Testis (tissue), 2 donors: Measurements from ENCODE around the gene RPLP2.

ENCODE experiments used
- CTCF ChIP-seq, 3 experiments: fragments of 450-650 bp in 2 of 3; fragments of 200-600 bp in 1 of 3; sonication (generic) in 1 of 3; IDR thresholded peaks; one replicate each; pipeline ENCODE4 v1.5.1; 2016 to 2019; ENCODE audit warnings: antibody characterized with exemption in 3 of 3, mild to moderate bottlenecking in 2 of 3, moderate library complexity in 1 of 3
- POLR2A ChIP-seq: fragments of 450-650 bp; IDR thresholded peaks from one replicate; pipeline ENCODE4 v1.6.1; 2017; ENCODE audit warnings: antibody characterized with exemption, mild to moderate bottlenecking, moderate library complexity

GRCh38 chr11:826836-827145 lies 17.0 kb downstream of the RPLP2 start:
- TF ChIP-seq POLR2A (no peak), CTCF (IDR thresholded peaks at IDR 0.05) (no peak)
